Naive thymus-derived CD4-positive, alpha-beta T cell (primary cell): ENCODE results near the gene JUP. TPM values are rescaled to one million over a fixed set of nuclear protein-coding genes. Genes with fewer than 3 reads are reported as not detected.

Experiments
- ATAC-seq: fragments of 150-1000 bp; cut with Tn5 transposase; 2 replicates; pipeline ENCODE4 v1.10.0; 2021; ENCODE audit warnings: mild to moderate bottlenecking, moderate library complexity
- CTCF ChIA-PET: fragments of 350-600 bp; sonication (Branson Sonifier 250); formaldehyde crosslinking; loops from one replicate; lab custom pipeline; 2021; ENCODE audit warnings: antibody characterized with exemption; lab: Charles Lee
- POLR2A ChIA-PET: fragments of 350-600 bp; sonication (Branson Sonifier 250); formaldehyde crosslinking; loops from one replicate; lab custom pipeline; 2021; ENCODE audit warnings: antibody characterized with exemption, inconsistent platforms; lab: Charles Lee
- DNase-seq, 9 donors: peaks; one replicate each; pipeline versions ENCODE4 v3.0.0 to v3.0.0-alpha.2; 2020 to 2022; ENCODE audit warnings: mixed read lengths in 1 of 9
- H3K27ac ChIP-seq: one replicate; pipeline ENCODE4 v1.7.0; 2013; ENCODE audit warnings: mild to moderate bottlenecking, low read depth, low read length, moderate library complexity
- H3K27me3 ChIP-seq, 2 donors: one replicate each; pipeline ENCODE4 v1.7.0; 2013; ENCODE audit warnings: low read length in 2 of 2, mild to moderate bottlenecking in 2 of 2, moderate library complexity in 2 of 2; ENCODE audit not compliant: control insufficient read depth in 2 of 2, insufficient read depth in 2 of 2
- H3K36me3 ChIP-seq, 3 experiments: 1 replicate in 2 of 3; 2 replicates in 1 of 3; pipeline ENCODE4 v1.7.0; 2013; ENCODE audit warnings: low read length in 3 of 3, mild to moderate bottlenecking in 3 of 3, moderate library complexity in 1 of 3; ENCODE audit not compliant: insufficient read depth in 3 of 3, control insufficient read depth in 2 of 3
- H3K4me1 ChIP-seq, 2 donors: one replicate each; pipeline ENCODE4 v1.7.0; 2013; ENCODE audit warnings: low read length in 2 of 2, mild to moderate bottlenecking in 2 of 2, moderate library complexity in 1 of 2; ENCODE audit not compliant: control insufficient read depth in 2 of 2, insufficient read depth in 2 of 2
- H3K4me3 ChIP-seq: 2 replicates; pipeline ENCODE4 v1.7.0; 2013; ENCODE audit warnings: mild to moderate bottlenecking, low read length
- H3K9me3 ChIP-seq, 3 experiments: 1 replicate in 2 of 3; 2 replicates in 1 of 3; pipeline ENCODE4 v1.7.0; 2013; ENCODE audit warnings: low read length in 3 of 3; ENCODE audit not compliant: control insufficient read depth in 2 of 3
- H3K27ac Mint-ChIP-seq, 9 donors: one replicate each; pipeline ENCODE4 v1.8.0; 2020 to 2022; ENCODE audit warnings: mixed read lengths in 9 of 9, mild to moderate bottlenecking in 8 of 9, moderate library complexity in 5 of 9, inconsistent platforms in 2 of 9
- H3K27me3 Mint-ChIP-seq, 5 donors: one replicate each; pipeline ENCODE4 v1.8.0; 2021 to 2022; ENCODE audit warnings: mixed read lengths in 5 of 5, mild to moderate bottlenecking in 1 of 5
- H3K36me3 Mint-ChIP-seq, 5 donors: one replicate each; pipeline ENCODE4 v1.8.0; 2020 to 2022; ENCODE audit warnings: mixed read lengths in 5 of 5, mild to moderate bottlenecking in 3 of 5, inconsistent platforms in 1 of 5
- H3K4me1 Mint-ChIP-seq, 7 donors: one replicate each; pipeline ENCODE4 v1.8.0; 2020 to 2022; ENCODE audit warnings: mixed read lengths in 7 of 7, mild to moderate bottlenecking in 3 of 7, inconsistent platforms in 1 of 7
- H3K4me3 Mint-ChIP-seq, 10 donors: one replicate each; pipeline ENCODE4 v1.8.0; 2020 to 2022; ENCODE audit warnings: mild to moderate bottlenecking in 10 of 10, mixed read lengths in 10 of 10, moderate library complexity in 6 of 10, inconsistent platforms in 2 of 10
- H3K9me3 Mint-ChIP-seq, 11 donors: one replicate each; pipeline ENCODE4 v1.8.0; 2020 to 2022; ENCODE audit warnings: mixed read lengths in 11 of 11, mild to moderate bottlenecking in 4 of 11, inconsistent platforms in 1 of 11, moderate library complexity in 1 of 11
- intact Hi-C, 2 donors: fragments of 100-400 bp; cut with micrococcal nuclease; formaldehyde crosslinking; loops; one replicate each; pipeline ENCODE4 v1.15.1; 2023
- polyA plus RNA-seq, 2 donors: library from polyadenylated mRNA; unstranded; fragments of 300-500 nt; fragmentation: Illumina TruSeq; gene quantifications; one replicate each; pipeline ENCODE4 v1.2.3, GENCODE V29; 2021
- total RNA-seq, 6 experiments: library from RNA in 5 of 6; stranded (reverse) in 5 of 6; gene quantifications; 1 replicate in 5 of 6; 2 replicates in 1 of 6; pipeline ENCODE4 v1.2.3 and lab custom pipeline; 2021 to 2026

JUP gene
- total and polyA plus RNA-seq, 7 experiments from 2014 or later = 0.19 to 8.2 (median 0.49) TPM

DNA sequence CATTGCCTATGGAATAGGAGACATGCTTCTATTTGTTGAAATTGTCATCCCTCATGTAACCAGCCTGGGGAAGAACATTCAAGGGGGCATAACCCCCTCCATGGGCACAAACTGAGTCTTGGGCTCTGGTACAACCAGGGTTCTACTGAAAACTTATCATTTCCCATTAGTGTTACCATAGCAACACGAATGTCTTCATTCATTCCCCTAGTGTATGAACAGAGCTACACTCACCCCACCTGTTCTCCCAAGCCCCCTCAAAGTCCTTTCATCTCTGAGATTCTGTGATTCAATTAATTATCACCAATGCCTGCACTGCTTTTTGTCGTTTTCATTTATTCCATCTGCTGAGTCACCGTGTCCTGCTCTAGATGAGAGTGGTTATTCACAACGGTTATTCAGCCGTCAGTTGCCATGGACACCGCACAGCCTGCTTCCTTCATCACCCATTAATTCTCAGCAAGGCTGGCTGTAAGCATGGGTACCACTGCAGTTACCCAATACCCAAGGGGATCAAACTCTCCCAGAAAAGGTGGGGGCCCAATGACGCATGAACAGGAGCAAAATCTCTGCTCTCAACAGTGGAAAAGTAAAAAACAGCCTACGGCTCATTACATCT lies 75.9 kb downstream of the JUP start:
- intact Hi-C loops = no loop called here
- H3K4me3 Mint-ChIP-seq = no peak overlapping the region
- Histone ChIP-seq H3K9me3 (no peaks in the 10 kb centered on the region), H3K27me3 (no peaks in the 10 kb centered on the region), H3K4me1 (no peaks in the 10 kb centered on the region), H3K27ac (no peak overlapping the region), H3K36me3 (no peaks in the 10 kb centered on the region), H3K4me3 (no peak overlapping the region)
- no peak overlapping the region for H3K27ac Mint-ChIP-seq
- H3K4me1 Mint-ChIP-seq = peaks cover 0 to 5% (median 0%) of the 10 kb centered on the region in 7 donors
- CTCF ChIA-PET = interaction anchor here (0.7 kb wide), 1 partner anchor 307 kb away, joined by 3 read pairs; no protein-coding TSS in a partner anchor
- no peak for DNase-seq
- ATAC-seq = no peak
- POLR2A ChIA-PET = no interaction called here
- H3K36me3 Mint-ChIP-seq = no peaks in the 10 kb centered on the region
- peaks cover 0 to 18% (median 4%) of the 10 kb centered on the region in 5 donors for H3K27me3 Mint-ChIP-seq
- H3K9me3 Mint-ChIP-seq = peaks cover 0 to 3% (median 0%) of the 10 kb centered on the region in 11 donors

DNA sequence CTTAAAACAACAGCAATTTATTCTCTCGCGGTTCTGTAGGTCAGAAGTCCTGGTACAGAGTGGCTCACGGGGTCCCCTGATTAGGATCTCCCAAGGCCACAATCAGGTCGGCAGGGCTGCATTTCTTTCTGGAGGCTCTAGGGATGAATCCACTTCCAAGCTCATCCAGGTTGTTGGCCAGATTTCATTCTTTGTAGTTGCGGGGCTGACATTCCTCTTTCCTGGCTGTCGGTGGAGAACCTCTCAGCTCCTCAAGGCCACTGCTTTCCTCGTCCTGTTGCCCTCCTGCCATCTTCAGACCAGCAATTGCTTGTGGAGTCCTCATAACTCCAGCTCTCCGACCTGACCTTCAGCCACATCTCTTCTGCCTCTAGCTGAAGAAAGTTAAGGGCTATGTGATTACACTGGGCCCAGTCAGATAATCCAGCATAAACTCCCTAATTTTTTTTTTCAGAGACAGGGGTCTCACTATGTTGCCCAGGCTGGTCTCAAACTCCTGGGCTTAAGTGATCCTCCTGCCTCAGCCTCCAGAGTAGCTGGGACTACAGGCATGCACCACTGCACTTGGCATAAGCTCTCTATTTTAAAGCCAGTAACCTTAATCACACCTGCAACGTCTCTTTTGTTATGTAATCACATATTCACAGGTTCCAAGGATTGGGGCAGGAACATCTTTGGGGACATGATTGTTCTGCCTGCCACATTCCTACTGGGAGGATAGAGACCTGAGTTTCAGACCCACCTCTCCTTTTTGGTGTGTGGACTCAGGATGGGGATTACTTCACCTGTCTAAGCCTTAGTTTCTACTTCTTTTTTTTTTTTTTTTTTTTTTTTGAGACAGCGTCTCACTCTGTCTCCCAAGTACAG lies 78.5 kb downstream of the JUP start:
- DNase-seq (no peak), ATAC-seq (no peak)
- no peaks in the 10 kb centered on the region for H3K27me3 ChIP-seq
- no peak overlapping the region for H3K27ac Mint-ChIP-seq
- H3K4me1 ChIP-seq = no peaks in the 10 kb centered on the region
- no peaks in the 10 kb centered on the region for H3K9me3 ChIP-seq
- peaks cover 0 to 3% (median 0%) of the 10 kb centered on the region in 11 donors for H3K9me3 Mint-ChIP-seq
- ChIA-PET POLR2A (interaction anchor here (0.7 to 1.7 kb wide), 4 partner anchors 8 to 45 kb away, joined by 3 to 6 read pairs (median 4); partner anchors contain the start of gene EIF1), CTCF (interaction anchor here (0.6 to 0.9 kb wide), 4 partner anchors 12 to 353 kb away, joined by 3 to 8 read pairs (median 4); no protein-coding TSS in a partner anchor)
- no peak overlapping the region for H3K4me3 Mint-ChIP-seq
- intact Hi-C loops = no loop called here
- peaks cover 0 to 18% (median 4%) of the 10 kb centered on the region in 5 donors for H3K27me3 Mint-ChIP-seq
- H3K27ac ChIP-seq = no peak overlapping the region
- H3K4me3 ChIP-seq = no peak overlapping the region
- H3K36me3 ChIP-seq = no peaks in the 10 kb centered on the region
- H3K4me1 Mint-ChIP-seq = peaks cover 0 to 5% (median 0%) of the 10 kb centered on the region in 7 donors
- no peaks in the 10 kb centered on the region for H3K36me3 Mint-ChIP-seq

DNA sequence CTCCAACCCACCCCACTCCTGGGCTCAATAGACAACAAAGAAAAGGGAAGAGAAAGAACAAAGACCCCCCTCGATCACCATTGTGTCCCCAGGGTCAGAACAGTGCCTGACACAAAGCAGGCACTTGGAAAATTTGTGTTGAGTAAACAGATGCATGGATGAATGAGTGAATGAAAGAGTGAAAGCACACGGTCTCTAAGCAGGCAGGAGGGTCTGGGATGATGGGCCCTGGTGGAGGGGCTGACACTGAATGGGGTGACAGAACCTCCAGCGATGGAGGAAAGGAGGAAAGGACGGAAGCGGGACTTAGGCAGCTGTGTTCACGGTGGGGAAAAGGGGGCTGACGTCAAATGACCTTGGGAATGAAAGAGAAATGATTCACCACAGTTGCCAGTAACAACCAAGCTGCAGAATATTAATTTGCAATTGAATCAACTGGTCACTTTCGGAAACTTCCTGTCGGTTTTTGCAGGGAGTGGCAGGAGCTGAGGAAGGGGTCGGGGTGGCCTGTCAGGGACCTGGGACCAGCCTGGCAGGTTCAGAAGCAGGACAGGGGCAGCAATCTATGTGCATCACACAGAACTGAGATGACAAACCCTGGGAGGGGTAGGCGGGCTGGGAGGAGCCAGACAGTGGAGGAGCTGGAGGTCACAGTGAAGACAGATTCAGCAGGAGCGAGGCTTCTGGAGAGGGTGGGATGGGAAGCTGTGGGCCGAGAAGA lies 81.1 kb downstream of the JUP start:
- H3K9me3 Mint-ChIP-seq = peaks cover 0 to 3% (median 0%) of the 10 kb centered on the region in 11 donors
- Histone ChIP-seq H3K4me3 (no peak overlapping the region), H3K27ac (no peak overlapping the region), H3K27me3 (no peaks in the 10 kb centered on the region), H3K9me3 (no peaks in the 10 kb centered on the region), H3K4me1 (no peaks in the 10 kb centered on the region), H3K36me3 (no peaks in the 10 kb centered on the region)
- ChIA-PET CTCF (interaction anchor here (1.4 kb wide), 1 partner anchor 9 kb away, joined by 5 read pairs; no protein-coding TSS in a partner anchor), POLR2A (interaction anchor here (0.6 to 1.4 kb wide), 3 partner anchors 16 to 32 kb away, joined by 3 to 4 read pairs (median 3); partner anchors contain the start of gene EIF1)
- intact Hi-C loops = no loop called here
- peaks cover 0 to 10% (median 0%) of the 10 kb centered on the region in 5 donors for H3K27me3 Mint-ChIP-seq
- no peak for ATAC-seq
- peak overlapping the region in 1 of 9 donors; percentile 30 for H3K27ac Mint-ChIP-seq
- H3K4me3 Mint-ChIP-seq = no peak overlapping the region
- DNase-seq = no peak
- H3K36me3 Mint-ChIP-seq = no peaks in the 10 kb centered on the region
- peaks cover 0 to 5% (median 0%) of the 10 kb centered on the region in 7 donors for H3K4me1 Mint-ChIP-seq

Other genes with a start within 250 kb of the JUP start
- gene KRT9, start 214.7 kb downstream of the JUP start, total RNA-seq = not detected
- gene KRT9, start 214.7 kb downstream of the JUP start, polyA plus RNA-seq = not detected
- not detected for gene KRT14, start 199.8 kb downstream of the JUP start, total RNA-seq
- not detected for gene KRT14, start 199.8 kb downstream of the JUP start, polyA plus RNA-seq
- not detected for gene KRT16, start 173.9 kb downstream of the JUP start, total RNA-seq
- not detected for gene KRT16, start 173.9 kb downstream of the JUP start, polyA plus RNA-seq
- not detected for gene KRT17, start 162.1 kb downstream of the JUP start, total RNA-seq
- not detected for gene KRT17, start 162.1 kb downstream of the JUP start, polyA plus RNA-seq
- gene EIF1, start 97.8 kb downstream of the JUP start, total RNA-seq = 1,000 to 10,000 TPM in 2 of 5 experiments, 100 to 1,000 TPM in 3; 710 to 2,222 (median 934) TPM
- gene EIF1, start 97.8 kb downstream of the JUP start, polyA plus RNA-seq = 1,000 to 10,000 TPM in 1 of 2 donors, 100 to 1,000 TPM in 1; 774 to 1,284 TPM
- not detected for gene GAST, start 74.4 kb downstream of the JUP start, total RNA-seq
- not detected for gene GAST, start 74.4 kb downstream of the JUP start, polyA plus RNA-seq
- gene HAP1, start 52.1 kb downstream of the JUP start, total RNA-seq = under 1 TPM in 1 of 5 experiments, not detected in 4; 0.08 TPM
- not detected for gene HAP1, start 52.1 kb downstream of the JUP start, polyA plus RNA-seq
- gene P3H4, start 25.2 kb upstream of the JUP start, total RNA-seq = 1 to 10 TPM; 3.6 to 7.0 (median 5.3) TPM
- gene P3H4, start 25.2 kb upstream of the JUP start, polyA plus RNA-seq = 1 to 10 TPM; 3.5 to 6.5 TPM
- under 1 TPM in 2 of 5 experiments, not detected in 3; 0.34 to 0.76 TPM for gene FKBP10, start 26.3 kb upstream of the JUP start, total RNA-seq
- not detected for gene FKBP10, start 26.3 kb upstream of the JUP start, polyA plus RNA-seq
- gene NT5C3B, start 49.5 kb upstream of the JUP start, total RNA-seq = 10 to 100 TPM; 26.8 to 41.7 (median 37.2) TPM
- 10 to 100 TPM; 41.9 to 66.7 TPM for gene NT5C3B, start 49.5 kb upstream of the JUP start, polyA plus RNA-seq
- gene KLHL10, start 51.1 kb upstream of the JUP start, total RNA-seq = not detected
- not detected for gene KLHL10, start 51.1 kb upstream of the JUP start, polyA plus RNA-seq
- gene KLHL11, start 78.7 kb upstream of the JUP start, total RNA-seq = 10 to 100 TPM; 15.2 to 25.9 (median 18.9) TPM
- 1 to 10 TPM; 6.7 to 7.0 TPM for gene KLHL11, start 78.7 kb upstream of the JUP start, polyA plus RNA-seq
- 100 to 1,000 TPM in 1 of 5 experiments, 10 to 100 TPM in 4; 59.2 to 154 (median 70.8) TPM for gene ACLY, start 132.2 kb upstream of the JUP start, total RNA-seq
- gene ACLY, start 132.2 kb upstream of the JUP start, polyA plus RNA-seq = 10 to 100 TPM; 42.7 to 51.9 TPM
- gene ODAD4, start 143.9 kb upstream of the JUP start, total RNA-seq = 1 to 10 TPM in 3 of 5 experiments, under 1 TPM in 1, not detected in 1; 0.16 to 4.1 (median 1.6) TPM
- under 1 TPM; 0.10 to 0.40 TPM for gene ODAD4, start 143.9 kb upstream of the JUP start, polyA plus RNA-seq
- 10 to 100 TPM; 29.6 to 86.3 (median 32.5) TPM for gene CNP, start 180.1 kb upstream of the JUP start, total RNA-seq
- gene CNP, start 180.1 kb upstream of the JUP start, polyA plus RNA-seq = 10 to 100 TPM; 32.3 to 34.2 TPM
- 100 to 1,000 TPM in 4 of 5 experiments, 10 to 100 TPM in 1; 99.4 to 145 (median 109) TPM for gene DNAJC7, start 230.7 kb upstream of the JUP start, total RNA-seq
- gene DNAJC7, start 230.7 kb upstream of the JUP start, polyA plus RNA-seq = 10 to 100 TPM; 65.4 to 77.7 TPM
- 10 to 100 TPM; 14.3 to 24.0 (median 20.4) TPM for gene NKIRAS2, start 233.4 kb upstream of the JUP start, total RNA-seq
- gene NKIRAS2, start 233.4 kb upstream of the JUP start, polyA plus RNA-seq = 10 to 100 TPM; 24.6 to 30.5 TPM